ENCODE measurements around the gene PUSL1. TPM values are rescaled to one million over a fixed set of nuclear protein-coding genes. Genes with fewer than 3 reads are reported as not detected.

PUSL1 gene
- total and polyA plus RNA-seq, 2 experiments from 2014 or later, result 41.5 to 55.8 TPM

GRCh38 chr1:1324524-1325287 lies 16.3 kb downstream of the PUSL1 start, which contains the start of the genes CPTP and INTS11:
TSS of gene CPTP (plus strand) at chr1:1324802. CDS start at chr1:1326911, 2,109 bp downstream.
TSS of gene INTS11 (minus strand) at chr1:1324660. CDS start at chr1:1324608, 52 bp downstream.
- DNase-seq (ENCODE audit: low spot score), result peak; percentile 95
- Histone ChIP-seq H3K27me3 (ENCODE audit: insufficient read depth) (no peaks in the 10 kb centered on the region), H3K27ac (ENCODE audit: low read depth) (no peak within 1 kb of the TSS), H3K4me2 (peak within 1 kb of the TSS; percentile 93), H3K4me1 (ENCODE audit: insufficient read depth) (no peaks in the 10 kb centered on the region), H2AFZ (no peak within 1 kb of the TSS), H3K79me2 (replicated peaks; ENCODE audit: insufficient read depth) (peaks cover 45% of the 10 kb centered on the region), H3K36me3 (ENCODE audit: insufficient read depth) (no peaks in the 10 kb centered on the region), H3K4me3 (peak within 1 kb of the TSS; percentile 85), H4K20me1 (replicated peaks; ENCODE audit: insufficient read depth) (peaks cover 5% of the 10 kb centered on the region; the same call in 1 of the 2 replicates), H3K9me2 (ENCODE audit: insufficient read depth) (no peaks in the 10 kb centered on the region), H3F3A (replicated peaks; ENCODE audit: low read depth) (peaks cover 8% of the 10 kb centered on the region; the same call in 1 of the 2 replicates)
- H3K36me3 Mint-ChIP-seq (ENCODE audit: low read depth), result peaks cover 17% of the 10 kb centered on the region
- peak within 1 kb of the TSS; percentile 85 for H3K4me3 Mint-ChIP-seq
- H3K27me3 Mint-ChIP-seq (ENCODE audit: insufficient read depth, low read depth, poor library complexity), result peaks cover 19% of the 10 kb centered on the region
- peaks cover 11% of the 10 kb centered on the region for H3K4me1 Mint-ChIP-seq
- TF ChIP-seq, protein P1, sequence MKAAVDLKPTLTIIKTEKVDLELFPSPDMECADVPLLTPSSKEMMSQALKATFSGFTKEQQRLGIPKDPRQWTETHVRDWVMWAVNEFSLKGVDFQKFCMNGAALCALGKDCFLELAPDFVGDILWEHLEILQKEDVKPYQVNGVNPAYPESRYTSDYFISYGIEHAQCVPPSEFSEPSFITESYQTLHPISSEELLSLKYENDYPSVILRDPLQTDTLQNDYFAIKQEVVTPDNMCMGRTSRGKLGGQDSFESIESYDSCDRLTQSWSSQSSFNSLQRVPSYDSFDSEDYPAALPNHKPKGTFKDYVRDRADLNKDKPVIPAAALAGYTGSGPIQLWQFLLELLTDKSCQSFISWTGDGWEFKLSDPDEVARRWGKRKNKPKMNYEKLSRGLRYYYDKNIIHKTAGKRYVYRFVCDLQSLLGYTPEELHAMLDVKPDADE (IDR thresholded peaks at IDR 0.05), result no peak
- TF ChIP-seq POLR2AphosphoS5 (IDR thresholded peaks at IDR 0.05; ENCODE audit: low read depth) (peak; percentile 88), NANOG (IDR thresholded peaks at IDR 0.05; ENCODE audit: borderline replicate concordance) (no peak), EZH2phosphoT487 (IDR thresholded peaks at IDR 0.05; ENCODE audit: unreplicated experiment) (no peak)
- peak; percentile 87 for ATAC-seq
- H3K27ac Mint-ChIP-seq, result no peak within 1 kb of the TSS
- no peaks in the 10 kb centered on the region; the same call in 2 of the 3 replicates for H3K9me3 Mint-ChIP-seq

GRCh38 chr1:1325288-1326074 lies 17.1 kb downstream of the PUSL1 start:
- H3F3A ChIP-seq (replicated peaks; ENCODE audit: low read depth), result peaks cover 15% of the 10 kb centered on the region; the same call in 1 of the 2 replicates
- TF ChIP-seq, protein P1 (IDR thresholded peaks at IDR 0.05), result no peak
- no peak overlapping the region for H3K27ac ChIP-seq (ENCODE audit: low read depth)
- peak overlapping the region; percentile 64 for H3K4me3 Mint-ChIP-seq
- no peaks in the 10 kb centered on the region for H3K4me1 ChIP-seq (ENCODE audit: insufficient read depth)
- ATAC-seq (no peak; the same call in 2 of the 3 replicates), DNase-seq (ENCODE audit: low spot score) (no peak)
- peaks cover 11% of the 10 kb centered on the region for H3K4me1 Mint-ChIP-seq
- H3K27me3 Mint-ChIP-seq (ENCODE audit: insufficient read depth, low read depth, poor library complexity), result peaks cover 20% of the 10 kb centered on the region
- H4K20me1 ChIP-seq (replicated peaks; ENCODE audit: insufficient read depth), result peaks cover 5% of the 10 kb centered on the region; the same call in 1 of the 2 replicates
- no peaks in the 10 kb centered on the region; the same call in 2 of the 3 replicates for H3K9me3 Mint-ChIP-seq
- H3K36me3 Mint-ChIP-seq (ENCODE audit: low read depth), result peaks cover 15% of the 10 kb centered on the region; the same call in 2 of the 3 replicates
- no peaks in the 10 kb centered on the region for H3K36me3 ChIP-seq (ENCODE audit: insufficient read depth)
- H3K27me3 ChIP-seq (ENCODE audit: insufficient read depth), result no peaks in the 10 kb centered on the region
- H2AFZ ChIP-seq, result no peak overlapping the region
- H3K4me3 ChIP-seq, result peak overlapping the region; percentile 85
- no peak overlapping the region for H3K27ac Mint-ChIP-seq
- no peaks in the 10 kb centered on the region for H3K9me2 ChIP-seq (ENCODE audit: insufficient read depth)
- peak overlapping the region; percentile 93 for H3K4me2 ChIP-seq
- peaks cover 38% of the 10 kb centered on the region for H3K79me2 ChIP-seq (replicated peaks; ENCODE audit: insufficient read depth)

Measured in GM23338 (cell line).